ENCODE results near the gene PRDM12.

PRDM12 gene

DNA sequence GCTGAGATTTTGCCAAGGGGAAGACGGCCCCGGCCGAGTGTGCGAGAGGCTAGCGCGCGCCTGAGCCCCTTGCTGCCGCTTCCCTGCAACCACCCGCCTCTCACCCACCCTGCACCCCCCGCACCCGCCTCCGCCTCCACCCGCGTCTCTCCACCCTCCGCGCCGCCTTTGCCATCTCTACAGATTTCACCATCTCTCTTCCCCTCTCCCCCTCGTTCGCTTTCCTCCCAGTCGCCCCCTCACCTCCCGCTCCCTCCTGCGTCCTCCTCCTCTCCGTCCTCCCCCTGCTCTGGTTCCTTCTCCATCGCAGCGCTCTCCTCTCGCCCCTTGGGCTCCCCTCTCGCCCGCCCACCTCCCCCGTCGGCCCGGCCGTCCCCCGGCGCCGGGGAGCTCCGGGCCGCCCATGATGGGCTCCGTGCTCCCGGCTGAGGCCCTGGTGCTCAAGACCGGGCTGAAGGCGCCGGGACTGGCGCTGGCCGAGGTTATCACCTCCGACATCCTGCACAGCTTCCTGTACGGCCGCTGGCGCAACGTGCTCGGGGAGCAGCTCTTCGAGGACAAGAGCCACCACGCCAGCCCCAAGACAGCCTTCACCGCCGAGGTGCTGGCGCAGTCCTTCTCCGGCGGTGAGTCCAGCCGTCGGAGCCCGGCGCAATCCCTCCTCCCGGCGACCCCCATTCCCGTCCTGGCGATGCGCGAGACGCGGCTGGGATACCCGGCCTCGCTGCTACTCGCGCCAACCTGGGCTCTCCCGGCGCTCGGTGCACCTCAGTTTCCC lies at the start of gene PRDM12:
Gene PRDM12 (plus strand): TSS at position 344 of the 778 bp plus-strand sequence. CDS start 60 bp downstream, at position 404.
- no peak for DNase-seq (ENCODE audit: low read depth)

- DNase-seq (ENCODE audit: low read depth): no peak
These were observed 47.9 kb upstream of the PRDM12 start for GRCh38 chr9:130616451-130616850.

DNA sequence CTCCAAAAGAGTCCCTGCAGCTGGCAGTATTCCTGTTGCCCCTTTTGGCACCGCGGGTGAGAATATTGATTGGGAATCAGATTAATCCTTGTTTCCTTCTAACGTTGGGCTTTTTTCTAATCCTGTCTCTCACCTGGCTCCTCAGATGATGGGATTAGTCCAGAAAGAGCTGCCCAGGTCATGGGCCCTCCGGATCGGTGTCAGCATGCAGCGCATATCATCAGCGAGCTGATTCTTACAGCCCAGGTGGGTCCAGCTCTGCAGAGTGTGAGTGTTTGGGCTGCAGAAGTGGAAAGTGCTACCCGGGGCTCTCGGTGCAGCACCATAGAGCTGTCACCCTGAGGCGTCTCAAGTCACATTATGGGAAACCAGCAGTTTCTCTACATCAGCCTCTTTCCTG lies 40.9 kb upstream of the PRDM12 start:
- DNase-seq (ENCODE audit: low read depth): no peak

DNA sequence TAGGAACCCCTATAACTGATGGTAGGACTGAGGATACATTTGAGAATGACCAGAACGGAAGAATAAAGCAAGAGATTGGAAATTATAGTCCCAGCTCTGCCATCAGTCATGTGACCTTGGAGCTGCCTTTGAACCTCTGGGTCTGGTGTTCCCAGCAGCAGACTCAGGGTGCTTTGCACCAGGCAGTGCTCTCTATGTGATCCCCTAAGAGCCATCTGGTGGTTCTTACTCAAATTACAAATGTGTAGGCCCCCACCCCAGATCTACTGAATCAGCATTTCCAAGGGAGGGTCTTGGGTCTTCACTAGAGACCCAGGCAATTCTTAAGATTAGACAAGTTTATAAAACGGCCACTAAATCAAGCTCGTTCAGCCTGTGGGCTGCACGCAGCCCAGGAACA lies 40.2 kb upstream of the PRDM12 start:
- DNase-seq (ENCODE audit: low read depth): no peak

- no peak for DNase-seq (ENCODE audit: low read depth)
These were observed 38.0 kb upstream of the PRDM12 start for GRCh38 chr9:130626249-130626996.

GRCh38 chr9:130627051-130627450 lies 37.3 kb upstream of the PRDM12 start:
- no peak for DNase-seq (ENCODE audit: low read depth)

DNA sequence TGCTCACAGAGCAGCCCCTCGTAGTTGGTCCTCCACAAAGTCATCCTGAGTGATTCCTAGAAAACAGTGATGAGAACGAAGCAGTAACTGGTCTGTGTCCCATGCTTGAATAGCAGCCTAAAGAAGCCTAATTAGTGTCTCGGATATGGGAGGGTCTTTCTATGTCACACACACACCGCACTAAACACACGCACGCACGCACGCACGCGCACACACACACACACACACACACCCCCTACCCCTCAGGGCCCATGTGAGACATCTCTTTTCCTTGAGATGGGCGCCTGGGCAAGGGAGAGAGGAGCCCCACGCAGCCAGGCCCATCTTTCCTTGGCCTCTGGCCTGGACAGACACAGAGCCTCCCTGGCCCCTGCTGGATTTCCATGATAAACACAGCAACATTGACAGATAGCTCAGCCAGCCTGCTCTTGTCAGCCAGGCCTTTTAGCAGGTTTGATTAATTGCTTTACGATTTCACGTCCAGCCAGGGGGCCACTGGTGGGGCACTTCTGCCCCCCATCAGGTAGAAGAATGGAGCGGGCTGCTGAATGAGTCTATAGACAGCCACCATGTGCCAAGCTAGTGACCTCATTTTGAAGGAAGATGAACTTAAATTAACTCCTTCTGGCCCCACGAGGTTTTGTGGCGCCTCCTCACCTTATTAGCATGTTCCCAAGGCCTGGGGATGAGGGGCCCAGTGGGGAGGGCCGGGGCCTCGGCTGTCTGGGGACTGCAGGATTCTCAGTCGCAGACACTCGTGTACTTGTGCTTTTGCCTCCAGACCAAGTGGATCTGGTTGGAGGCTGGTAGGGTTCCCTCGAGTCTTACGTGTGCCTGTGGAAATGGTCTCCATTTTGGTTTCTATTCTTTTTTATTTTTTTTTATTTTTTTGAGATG lies 36.2 kb upstream of the PRDM12 start:
- no peak for DNase-seq (ENCODE audit: low read depth)

GRCh38 chr9:130629443-130630070 lies 34.8 kb upstream of the PRDM12 start:
- DNase-seq (ENCODE audit: low read depth): no peak

- no peak for DNase-seq (ENCODE audit: low read depth)
These were observed 34.3 kb upstream of the PRDM12 start for GRCh38 chr9:130630071-130630450.

- no peak for DNase-seq (ENCODE audit: low read depth)
These were observed 33.7 kb upstream of the PRDM12 start for GRCh38 chr9:130630506-130631330.

GRCh38 chr9:130631331-130632080 lies 32.9 kb upstream of the PRDM12 start:
- DNase-seq (ENCODE audit: low read depth): no peak

DNA sequence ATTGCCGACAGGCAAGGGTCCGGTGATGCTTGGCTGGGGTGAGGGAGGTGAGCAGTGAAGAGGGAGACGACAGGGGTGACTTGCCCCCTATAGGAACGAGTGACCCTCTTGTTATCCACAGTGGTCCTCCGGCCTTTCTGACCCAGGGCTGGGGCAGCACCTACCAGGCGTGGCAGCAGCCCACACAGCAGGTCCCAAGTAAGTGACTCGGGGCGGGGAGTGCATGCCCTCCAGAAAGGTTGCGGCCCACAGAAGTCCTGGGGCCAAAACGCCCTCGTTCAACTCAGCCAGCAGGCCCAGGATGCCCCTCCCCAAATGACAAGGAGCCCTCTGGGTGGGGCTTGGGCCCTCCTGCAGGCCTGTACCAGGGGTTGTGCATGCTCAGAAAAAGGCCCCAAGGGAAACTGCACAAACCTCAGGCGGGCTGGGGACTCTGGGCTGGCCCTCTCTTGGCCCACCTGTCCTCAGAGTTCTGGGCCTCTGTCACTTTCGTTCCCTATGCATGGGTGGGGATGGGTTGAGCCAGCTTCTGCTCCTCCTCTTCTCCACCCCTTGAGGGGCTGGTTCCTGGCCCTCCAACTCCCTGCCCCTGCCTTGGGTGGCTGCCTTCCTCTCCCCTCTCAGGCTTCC lies 32.2 kb upstream of the PRDM12 start:
- DNase-seq (ENCODE audit: low read depth): no peak

GRCh38 chr9:130632841-130633240 lies 31.6 kb upstream of the PRDM12 start:
- no peak for DNase-seq (ENCODE audit: low read depth)

DNA sequence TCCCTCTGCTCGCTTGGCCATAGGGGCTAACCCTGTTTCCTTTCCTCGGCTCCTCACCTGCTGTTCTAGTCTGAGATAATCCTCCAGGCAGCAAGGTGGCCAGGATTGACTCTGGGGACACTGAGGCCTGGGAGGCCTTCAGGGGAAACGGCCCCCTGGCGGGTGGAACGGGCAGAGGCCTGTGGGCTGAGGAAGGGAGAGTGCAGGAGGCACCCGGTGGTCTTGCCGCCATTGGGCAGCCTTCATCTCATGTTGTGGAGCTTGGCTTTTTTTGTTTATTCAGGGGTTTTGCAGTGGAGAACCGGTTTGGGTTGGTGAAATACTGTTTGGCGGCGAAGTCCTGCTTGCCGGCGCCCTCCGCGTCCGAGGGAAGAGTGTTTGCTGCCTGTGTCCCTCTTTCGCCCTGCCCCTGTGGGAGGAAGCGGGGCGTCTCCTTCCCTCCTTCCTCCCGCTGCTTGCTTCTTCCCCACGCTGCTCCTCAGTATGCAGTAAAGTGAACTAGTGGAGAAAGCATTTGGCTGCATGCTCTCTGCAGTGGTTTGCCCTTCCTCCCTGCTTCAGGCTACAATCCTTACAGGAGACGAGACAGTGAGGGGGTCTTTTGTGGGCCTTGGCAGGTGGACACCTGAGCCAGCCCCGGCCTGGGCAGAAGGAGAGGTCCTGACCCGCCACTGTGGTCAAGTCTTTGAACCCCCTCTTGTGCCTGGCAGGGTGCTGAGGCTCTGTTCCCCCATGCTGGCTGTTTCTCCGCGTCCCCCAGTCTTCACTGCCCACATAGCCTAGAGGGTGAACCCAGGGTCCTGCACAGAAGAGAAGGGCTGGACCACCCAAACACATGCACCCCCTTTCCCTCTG lies 30.8 kb upstream of the PRDM12 start:
- no peak for DNase-seq (ENCODE audit: low read depth)

DNA sequence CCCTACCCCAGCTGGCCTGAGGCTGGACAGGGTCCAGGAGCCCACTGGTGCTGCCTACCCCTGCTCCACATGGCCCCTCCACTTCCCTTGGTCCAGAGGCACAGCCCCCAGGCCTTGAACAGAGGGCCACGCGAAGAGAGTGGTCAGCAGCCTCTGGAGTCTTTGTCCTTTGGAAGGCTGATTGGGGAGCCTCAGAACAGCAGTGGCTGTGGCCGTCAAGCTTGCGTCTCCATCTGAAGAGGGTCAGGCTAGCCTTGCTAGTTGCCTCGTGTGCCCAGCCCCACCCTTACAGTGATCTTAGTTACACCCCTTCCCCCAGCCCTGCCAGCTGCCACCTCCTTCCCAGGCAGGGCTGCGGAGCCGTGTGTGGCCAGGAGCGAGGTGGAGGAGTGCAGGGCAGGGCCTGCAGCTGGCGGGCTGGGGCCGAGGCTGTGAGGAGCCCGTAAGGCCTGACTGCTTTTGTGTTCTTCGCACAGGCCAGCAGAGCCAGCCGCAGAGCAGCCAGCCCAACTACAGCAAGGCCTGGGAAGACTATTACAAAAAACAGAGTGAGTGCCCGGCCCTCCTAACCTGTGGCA lies 30.1 kb upstream of the PRDM12 start:
- no peak for DNase-seq (ENCODE audit: low read depth)

- DNase-seq (ENCODE audit: low read depth): no peak
These were observed 29.6 kb upstream of the PRDM12 start for GRCh38 chr9:130634801-130635200.

DNA sequence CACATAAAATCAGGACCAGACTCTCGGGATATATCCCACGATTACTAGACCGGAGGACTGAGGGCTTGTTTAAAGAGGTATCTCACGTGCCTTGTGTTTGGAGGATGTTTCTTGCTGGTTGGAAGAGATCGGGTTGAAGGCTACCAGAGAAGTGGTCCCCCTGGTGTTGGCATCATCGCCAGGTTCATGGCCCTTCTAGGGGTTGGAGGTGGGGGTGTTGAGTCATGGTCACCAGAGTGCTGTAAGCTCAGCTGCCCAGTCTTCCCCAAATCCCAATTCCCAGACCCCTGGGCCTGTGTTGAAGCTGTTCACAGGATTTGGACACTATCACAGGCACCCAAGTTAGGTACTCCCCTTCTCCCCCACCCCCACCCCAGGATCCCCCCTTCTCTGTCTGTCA lies 29.1 kb upstream of the PRDM12 start:
- no peak for DNase-seq (ENCODE audit: low read depth)
